DOHH2 (cell line): Measurements from ENCODE around the gene TMEM52B.

Experiments
- H3F3A ChIP-seq: fragments of 200-600 bp; sonication (generic), shearing (Covaris generic); 2 replicates; pipeline ENCODE4 v1.6.0; 2016; ENCODE audit warnings: antibody characterized with exemption, mild to moderate bottlenecking; ENCODE audit not compliant: control insufficient read depth, insufficient read depth
- H3K27ac ChIP-seq: fragments of 200-600 bp; sonication (generic); 2 replicates; pipeline ENCODE4 v1.5.1; 2014; ENCODE audit warnings: low read depth, mild to moderate bottlenecking, low read length, moderate library complexity
- H3K27me3 ChIP-seq: fragments of 200-600 bp; sonication (generic); 2 replicates; pipeline ENCODE4 v1.6.1; 2014; ENCODE audit warnings: mild to moderate bottlenecking, low read length, mixed read lengths; ENCODE audit not compliant: control insufficient read depth
- H3K36me3 ChIP-seq: fragments of 200-600 bp; sonication (generic); 2 replicates; pipeline ENCODE4 v1.6.1; 2014; ENCODE audit warnings: mild to moderate bottlenecking, low read length, moderate library complexity, mixed read lengths; ENCODE audit not compliant: control insufficient read depth
- H3K4me1 ChIP-seq: fragments of 200-600 bp; sonication (generic); 2 replicates; pipeline ENCODE4 v1.6.1; 2014; ENCODE audit warnings: mild to moderate bottlenecking, low read length, mixed read lengths; ENCODE audit not compliant: control insufficient read depth
- H3K4me2 ChIP-seq: fragments of 200-600 bp; sonication (generic); 2 replicates; pipeline ENCODE4 v1.6.0; 2014; ENCODE audit warnings: mild to moderate bottlenecking, low read length, moderate library complexity
- H3K4me3 ChIP-seq: fragments of 200-600 bp; sonication (generic); 2 replicates; pipeline ENCODE4 v1.5.1; 2014; ENCODE audit warnings: mild to moderate bottlenecking, low read length, mixed read lengths
- H3K79me2 ChIP-seq: fragments of 200-600 bp; sonication (generic); 2 replicates; pipeline ENCODE4 v1.6.1; 2014; ENCODE audit warnings: mild to moderate bottlenecking, low read length, mixed read lengths; ENCODE audit not compliant: control insufficient read depth
- H3K9me2 ChIP-seq: fragments of 200-600 bp; sonication (generic); replicated peaks from 2 replicates; pipeline ENCODE4 v1.6.1; 2014; ENCODE audit warnings: mild to moderate bottlenecking, low read length, mixed read lengths; ENCODE audit not compliant: control insufficient read depth
- H3K9me3 ChIP-seq: fragments of 200-600 bp; sonication (generic); 2 replicates; pipeline ENCODE4 v1.6.1; 2014; ENCODE audit warnings: antibody characterized with exemption, low read length, mixed read lengths; ENCODE audit not compliant: control insufficient read depth, insufficient read depth
- H4K20me1 ChIP-seq: fragments of 200-600 bp; sonication (generic); 2 replicates; pipeline ENCODE4 v1.6.0; 2014; ENCODE audit warnings: low read depth, mild to moderate bottlenecking, antibody characterized with exemption, low read length, moderate library complexity; ENCODE audit not compliant: control insufficient read depth, insufficient read depth
- CTCF ChIP-seq: fragments of 200-600 bp; sonication (generic); IDR thresholded peaks from one replicate; pipeline ENCODE4 v1.5.1; 2014; ENCODE audit warnings: antibody characterized with exemption, mild to moderate bottlenecking, low read depth, low read length; ENCODE audit not compliant: poor library complexity, severe bottlenecking
- EZH2phosphoT487 ChIP-seq: fragments of 200-600 bp; sonication (generic); IDR thresholded peaks from 2 replicates; pipeline ENCODE4 v1.6.1; 2017; ENCODE audit warnings: borderline replicate concordance, mild to moderate bottlenecking, antibody characterized with exemption, low read length, moderate library complexity, mixed read lengths

The TMEM52B gene

DNA sequence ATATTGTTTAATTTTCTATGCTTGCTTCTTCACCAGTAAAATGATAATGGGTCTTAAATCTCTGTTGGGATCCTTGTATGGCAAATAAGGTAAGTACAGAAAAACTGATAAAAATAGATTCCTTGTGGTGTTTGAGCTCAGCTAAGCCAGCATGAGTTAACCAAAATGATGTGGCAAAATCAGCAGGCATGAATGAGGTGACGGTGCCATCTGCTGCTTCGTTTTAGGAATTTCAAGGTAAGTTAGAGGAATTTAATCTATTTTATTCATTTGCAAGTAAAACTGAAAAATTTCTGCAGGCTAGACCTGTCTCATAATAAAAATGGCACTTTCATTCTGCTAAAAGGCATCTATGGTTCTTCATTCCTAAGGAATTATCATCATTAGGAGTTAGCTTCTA, 38.8 kb upstream of the TMEM52B start:
- H3K27ac ChIP-seq, result no peak overlapping the region
- H3K9me2 ChIP-seq, result no peaks in the 10 kb centered on the region
- no peaks in the 10 kb centered on the region for H3K79me2 ChIP-seq
- H3K4me3 ChIP-seq, result no peak overlapping the region
- H3K4me1 ChIP-seq, result no peaks in the 10 kb centered on the region
- peaks cover 5% of the 10 kb centered on the region; the same call in 1 of the 2 replicates for H3K27me3 ChIP-seq
- no peaks in the 10 kb centered on the region for H3K36me3 ChIP-seq
- H3K9me3 ChIP-seq, result no peaks in the 10 kb centered on the region
- no peaks in the 10 kb centered on the region for H4K20me1 ChIP-seq
- H3K4me2 ChIP-seq, result no peak overlapping the region
- TF ChIP-seq EZH2phosphoT487 (no peak), CTCF (no peak)
- no peaks in the 10 kb centered on the region for H3F3A ChIP-seq

GRCh38 chr12:10142976-10143589, 35.7 kb upstream of the TMEM52B start:
- Histone ChIP-seq H3K9me2 (no peaks in the 10 kb centered on the region), H3K4me3 (no peak overlapping the region), H3K27ac (no peak overlapping the region), H3K4me2 (no peak overlapping the region), H3K4me1 (peaks cover 4% of the 10 kb centered on the region; the same call in 1 of the 2 replicates), H3K9me3 (no peaks in the 10 kb centered on the region), H4K20me1 (no peaks in the 10 kb centered on the region), H3K79me2 (no peaks in the 10 kb centered on the region), H3K27me3 (no peaks in the 10 kb centered on the region), H3F3A (no peaks in the 10 kb centered on the region), H3K36me3 (no peaks in the 10 kb centered on the region)
- TF ChIP-seq CTCF (no peak), EZH2phosphoT487 (no peak)

DNA sequence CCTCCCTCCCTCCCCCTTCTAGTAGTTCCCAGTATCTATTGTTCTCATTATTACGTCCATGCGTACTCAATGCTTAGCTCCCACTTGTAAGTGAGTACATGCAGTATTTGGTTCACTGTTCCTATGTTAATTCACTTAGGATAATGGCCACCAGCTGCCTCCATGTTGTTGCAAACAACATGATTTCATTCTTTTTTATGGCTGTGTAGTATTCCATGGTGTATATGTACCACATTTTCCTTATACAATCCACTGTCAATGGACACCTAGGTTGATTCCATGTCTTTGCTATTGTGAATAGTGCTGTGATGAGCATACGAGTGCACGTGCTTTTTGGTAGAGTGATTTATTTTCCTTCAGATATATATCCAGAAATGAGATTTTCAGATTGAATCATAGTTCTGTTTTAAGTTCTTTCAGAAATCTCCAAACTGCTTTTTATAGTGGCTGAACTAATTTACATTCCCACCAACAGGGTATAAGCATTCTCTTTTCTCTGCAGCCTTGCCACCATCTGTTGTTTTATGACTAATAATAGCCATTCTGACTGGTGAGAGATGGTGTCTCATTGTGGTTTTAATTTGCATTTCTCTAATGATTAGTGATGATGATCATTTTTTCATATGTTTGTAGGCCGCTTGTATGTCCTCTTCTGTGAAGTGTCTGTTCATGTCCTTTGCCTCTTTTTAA, 31.0 kb upstream of the TMEM52B start:
- H3K9me2 ChIP-seq, result no peaks in the 10 kb centered on the region
- H4K20me1 ChIP-seq, result no peaks in the 10 kb centered on the region
- H3K4me2 ChIP-seq, result no peak overlapping the region
- no peaks in the 10 kb centered on the region for H3K27me3 ChIP-seq
- H3K9me3 ChIP-seq, result no peaks in the 10 kb centered on the region
- peaks cover 8% of the 10 kb centered on the region; the same call in 1 of the 2 replicates for H3K4me1 ChIP-seq
- no peak for TF ChIP-seq EZH2phosphoT487
- no peak for TF ChIP-seq CTCF
- no peaks in the 10 kb centered on the region for H3K36me3 ChIP-seq
- no peaks in the 10 kb centered on the region for H3F3A ChIP-seq
- H3K4me3 ChIP-seq, result no peak overlapping the region
- H3K79me2 ChIP-seq, result no peaks in the 10 kb centered on the region
- no peak overlapping the region for H3K27ac ChIP-seq
